ENCODE results near the gene FN1.
A peak's percentile ranks its signal among the peaks of the same experiment; 100 is the strongest.

FN1 gene

DNA sequence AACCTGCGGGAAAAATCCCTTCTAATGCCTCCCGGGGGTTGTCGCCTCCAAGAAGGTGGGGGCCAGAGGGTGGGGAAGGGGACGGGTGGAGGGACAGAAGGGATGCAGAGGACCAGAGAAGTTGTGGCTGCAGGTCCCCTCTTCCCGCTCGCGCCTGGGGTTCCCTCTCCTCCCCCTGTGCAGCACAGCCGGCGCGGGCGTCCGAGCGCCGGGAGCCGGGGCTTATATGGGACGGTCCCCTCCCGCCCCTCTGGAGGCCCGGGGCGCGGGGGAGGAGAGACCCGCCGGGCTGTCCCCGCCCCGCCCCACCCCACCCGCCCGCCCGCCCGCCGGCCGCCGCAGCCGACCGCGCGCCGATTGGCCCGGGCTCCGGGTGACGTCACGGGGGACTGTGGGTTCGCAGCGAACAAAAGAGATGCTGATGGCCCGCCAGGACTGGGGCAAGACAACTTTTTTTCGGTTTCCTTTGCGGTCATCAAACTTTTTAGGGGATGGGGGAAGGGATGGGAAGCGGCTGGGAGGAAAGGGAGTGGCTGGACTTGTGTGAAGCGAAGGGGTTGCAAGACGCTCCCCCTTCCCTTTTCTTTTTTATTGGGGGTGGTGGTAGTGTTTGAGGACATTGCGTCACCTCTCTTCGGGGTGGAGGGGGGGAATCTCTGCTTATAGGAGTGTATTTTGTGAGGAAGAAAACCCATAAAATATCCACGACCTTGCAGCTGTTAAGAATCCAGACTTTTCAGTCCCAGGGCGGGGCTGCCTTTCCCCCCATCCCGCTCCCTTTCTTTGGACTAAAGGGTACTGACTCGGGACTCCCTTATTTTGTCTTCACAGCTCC is at the start of gene FN1:
TSS of gene FN1 (minus strand) at position 199 of the 835 bp plus-strand sequence. CDS start 266 bp downstream, outside the sequence.
- peak; percentile 85 for DNase-seq (ENCODE audit: low spot score)

DNA sequence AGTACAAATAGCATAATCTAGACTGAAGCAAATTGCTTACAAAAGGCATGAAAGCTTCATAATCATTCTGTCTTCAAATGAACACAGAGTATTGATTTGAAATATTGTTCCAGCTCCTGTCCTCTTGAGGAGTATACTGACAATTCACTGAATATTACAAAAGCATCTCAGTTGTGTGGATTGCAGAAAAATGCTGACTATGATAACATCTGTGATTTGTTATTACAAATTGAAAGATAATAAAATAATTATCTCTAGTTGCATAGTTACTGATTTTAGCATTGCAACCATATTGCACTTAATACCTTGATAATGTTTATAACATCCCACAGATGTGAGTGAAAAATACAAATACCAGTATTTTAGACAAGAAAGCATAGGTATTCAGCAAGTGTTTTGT is 49.2 kb upstream of the FN1 start:
- no peak for DNase-seq (ENCODE audit: low spot score)

- DNase-seq (ENCODE audit: low spot score), result no peak
Observed at GRCh38 chr2:215484570-215484969, 48.7 kb upstream of the FN1 start.

DNA sequence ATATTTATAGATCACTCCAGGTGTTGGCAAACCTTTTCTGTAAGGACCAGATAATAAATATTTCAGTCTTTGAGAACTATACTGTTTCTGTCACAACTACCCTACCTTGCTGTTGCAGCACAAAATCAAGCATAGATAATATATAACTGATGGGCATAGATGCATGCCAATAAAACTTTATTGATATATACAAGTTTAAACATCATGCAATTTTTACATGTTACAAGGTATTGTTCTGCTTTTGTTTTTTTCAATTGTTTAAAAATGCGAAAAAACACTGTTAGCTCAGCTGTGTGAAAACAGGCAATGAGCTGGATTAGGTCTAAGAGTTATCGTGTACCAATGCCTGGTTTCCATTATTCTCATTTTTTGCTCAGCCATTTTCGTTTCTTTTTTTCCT is 47.6 kb upstream of the FN1 start:
- no peak for DNase-seq (ENCODE audit: low spot score)

- DNase-seq (ENCODE audit: low spot score), result no peak
Observed at GRCh38 chr2:215479536-215480240, 43.8 kb upstream of the FN1 start.

GRCh38 chr2:215479121-215479520 is 43.3 kb upstream of the FN1 start:
- no peak for DNase-seq (ENCODE audit: low spot score)

GRCh38 chr2:215476424-215476823 is 40.6 kb upstream of the FN1 start:
- no peak for DNase-seq (ENCODE audit: low spot score)

DNA sequence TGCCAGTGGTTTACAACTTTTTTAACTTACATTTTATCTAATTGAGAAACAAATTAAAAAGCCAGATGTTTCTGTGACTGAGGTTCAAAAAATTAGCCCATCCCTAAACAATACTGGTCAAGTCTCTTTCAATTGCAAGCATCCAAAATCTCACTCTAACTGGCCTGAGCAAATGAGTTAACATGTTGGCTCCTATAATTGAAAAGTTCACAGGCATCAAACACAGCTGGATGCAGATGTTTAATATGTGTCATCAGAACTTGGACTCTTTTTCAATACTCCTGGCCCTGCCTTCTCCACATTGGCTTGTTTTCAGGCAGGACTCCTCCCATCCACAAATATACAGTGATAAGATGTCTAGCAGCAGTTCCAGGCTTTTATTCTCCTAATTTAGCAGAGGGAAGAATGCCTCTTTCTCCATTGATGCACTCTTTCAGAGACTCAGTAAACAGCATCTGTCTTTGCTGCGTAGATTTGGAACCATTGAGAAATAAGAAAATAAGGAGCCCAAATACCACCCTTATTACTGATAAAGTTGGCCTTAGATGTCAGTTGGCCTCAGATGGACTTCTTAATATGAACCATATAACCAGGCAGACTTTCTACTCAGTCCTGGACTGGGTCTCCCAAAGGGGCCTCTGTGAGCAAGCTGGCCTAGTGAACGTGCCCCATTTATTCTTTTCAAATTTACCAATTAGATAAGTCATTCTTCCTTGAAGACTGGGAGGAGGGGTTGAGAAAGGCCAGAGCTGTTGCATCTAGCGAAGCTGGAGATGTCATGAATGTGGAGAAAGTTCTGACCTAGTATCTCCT is 30.4 kb upstream of the FN1 start:
- DNase-seq (ENCODE audit: low spot score), result no peak

DNA sequence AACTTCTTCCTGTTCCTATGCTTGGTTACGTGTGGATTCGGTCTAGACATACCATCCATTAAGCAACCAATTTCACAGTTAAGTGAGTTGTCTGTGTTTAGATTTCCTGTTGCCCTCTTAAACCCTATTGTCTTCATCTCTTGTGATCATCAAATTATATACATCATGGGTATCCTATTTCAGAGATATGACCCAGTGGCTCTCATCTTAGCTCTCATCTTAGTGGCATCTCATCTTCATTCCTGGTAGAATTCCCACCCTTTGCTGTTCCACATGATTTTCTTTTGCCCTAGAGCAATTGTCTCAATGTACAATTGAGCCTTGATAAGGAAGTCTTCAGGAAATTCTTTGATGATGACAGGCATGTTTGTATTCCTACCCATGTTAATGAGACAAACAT is 29.4 kb upstream of the FN1 start:
- peak; percentile 43 for DNase-seq (ENCODE audit: low spot score)

GRCh38 chr2:215461836-215462532 is 26.1 kb upstream of the FN1 start:
- DNase-seq (ENCODE audit: low spot score), result no peak

- no peak for DNase-seq (ENCODE audit: low spot score)
Observed at GRCh38 chr2:215460682-215461382, 25.0 kb upstream of the FN1 start.

DNA sequence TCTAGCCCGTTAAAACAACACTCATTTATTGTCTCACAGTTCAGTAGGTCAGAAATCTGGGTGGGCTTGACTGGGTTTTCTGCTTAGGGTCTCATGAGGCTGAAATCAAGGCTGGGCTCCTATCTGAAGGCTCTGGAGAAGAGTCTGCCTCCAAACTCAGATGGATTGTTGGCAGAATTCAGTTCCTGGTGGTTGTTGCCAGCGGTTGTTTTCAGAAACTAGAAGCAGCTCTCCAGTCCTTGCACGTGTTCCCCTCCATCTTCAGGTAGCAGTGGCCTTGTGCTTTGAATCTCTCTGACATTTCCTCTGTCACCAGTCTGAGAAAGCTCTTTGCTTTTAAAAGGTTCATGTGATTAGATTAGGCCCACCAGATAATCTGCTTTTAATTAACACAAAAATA is 20.1 kb upstream of the FN1 start:
- DNase-seq (ENCODE audit: low spot score), result no peak

DNA sequence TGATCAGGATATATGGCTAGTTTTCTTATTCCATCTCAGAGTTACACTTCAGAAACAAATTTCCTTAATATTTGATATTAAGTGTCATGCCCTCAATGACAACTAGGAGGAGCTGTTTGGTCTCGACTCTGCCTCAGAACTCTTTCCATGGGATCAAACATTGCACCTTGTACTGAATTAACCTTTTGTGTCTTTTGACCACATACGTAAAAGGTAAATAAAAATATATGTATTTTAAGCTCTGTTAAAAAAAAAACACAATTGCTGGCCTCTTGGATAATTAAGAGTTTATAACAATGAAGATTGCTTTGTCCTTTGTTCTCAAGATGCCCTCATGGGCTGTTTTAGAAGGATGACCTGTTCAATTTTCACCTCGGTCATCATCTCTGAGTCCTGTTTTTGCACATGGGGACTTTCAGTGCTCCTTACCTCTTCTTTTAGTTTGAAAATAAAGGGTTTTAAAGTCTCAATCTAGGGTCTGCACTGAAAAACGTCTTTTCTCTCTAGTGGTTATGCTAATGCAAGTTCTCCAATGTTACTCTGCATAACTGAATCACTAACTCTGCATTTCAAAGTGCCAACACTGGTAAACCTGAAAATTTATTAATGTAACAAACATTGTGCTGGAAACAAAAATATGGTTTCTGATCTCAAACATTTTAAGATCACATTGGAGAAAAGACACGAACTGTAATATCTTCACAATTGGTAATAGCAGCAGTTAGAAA is 18.8 kb upstream of the FN1 start:
- DNase-seq (ENCODE audit: low spot score), result peak; percentile 41

DNA sequence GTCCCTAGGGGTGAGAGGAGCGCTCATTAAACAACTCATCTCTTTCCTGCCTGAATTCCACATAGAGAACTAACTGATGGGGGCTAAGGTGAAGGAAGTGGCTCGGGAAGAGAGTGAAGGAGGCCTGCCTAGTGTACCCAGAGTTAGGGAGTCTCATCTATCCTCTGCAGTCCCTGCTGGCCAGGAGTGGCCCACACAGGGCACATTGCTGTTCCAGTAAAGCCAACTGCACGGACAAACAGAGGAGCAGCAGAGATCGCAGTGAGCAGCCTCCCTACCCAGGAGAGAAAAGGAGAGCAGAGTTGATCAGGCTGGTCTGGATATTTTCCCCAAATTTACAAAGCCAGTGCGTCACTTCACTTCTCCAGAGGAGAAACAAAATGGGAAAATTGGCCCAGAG is 16.9 kb upstream of the FN1 start:
- DNase-seq (ENCODE audit: low spot score), result no peak

GRCh38 chr2:215451012-215451756 is 15.3 kb upstream of the FN1 start:
- DNase-seq (ENCODE audit: low spot score), result no peak

GRCh38 chr2:215450188-215451011 is 14.5 kb upstream of the FN1 start:
- no peak for DNase-seq (ENCODE audit: low spot score)

- DNase-seq (ENCODE audit: low spot score), result no peak
Observed at GRCh38 chr2:215447673-215448081, 11.8 kb upstream of the FN1 start.

- DNase-seq (ENCODE audit: low spot score), result no peak
Observed at GRCh38 chr2:215447056-215447455, 11.2 kb upstream of the FN1 start.

DNA sequence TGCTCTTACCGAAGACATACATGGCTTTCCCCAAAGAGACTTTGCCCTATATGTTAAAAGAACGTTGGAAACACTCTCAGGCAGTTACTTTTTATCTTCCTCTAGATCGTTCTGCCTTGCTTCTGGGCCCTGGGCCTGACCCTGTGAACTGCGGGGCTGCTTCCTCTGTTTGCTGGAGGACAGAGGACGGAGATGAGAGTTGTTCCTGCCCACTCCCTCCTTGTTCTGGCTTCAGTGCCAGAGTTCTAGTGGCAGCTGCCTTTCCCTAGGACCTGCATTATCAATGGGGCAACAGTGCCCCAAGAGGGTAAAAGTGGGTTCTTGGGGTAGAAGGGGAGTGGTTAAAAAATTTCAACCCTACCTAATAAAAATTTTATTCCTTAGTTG is 6.5 kb upstream of the FN1 start:
- no peak for DNase-seq (ENCODE audit: low spot score)

All from kidney capillary endothelial cell (primary cell).